ENCODE measurements around the gene RENBP. TPM values are rescaled to one million over a fixed set of nuclear protein-coding genes. Genes with fewer than 3 reads are reported as not detected.

Gene RENBP
- total and polyA plus RNA-seq, 9 of the 15 experiments (the other 6 are each of a cell fraction or from before 2014, with no cell fraction given): 0.07 to 14.8 (median 10.6) TPM; not detected in 1

DNA sequence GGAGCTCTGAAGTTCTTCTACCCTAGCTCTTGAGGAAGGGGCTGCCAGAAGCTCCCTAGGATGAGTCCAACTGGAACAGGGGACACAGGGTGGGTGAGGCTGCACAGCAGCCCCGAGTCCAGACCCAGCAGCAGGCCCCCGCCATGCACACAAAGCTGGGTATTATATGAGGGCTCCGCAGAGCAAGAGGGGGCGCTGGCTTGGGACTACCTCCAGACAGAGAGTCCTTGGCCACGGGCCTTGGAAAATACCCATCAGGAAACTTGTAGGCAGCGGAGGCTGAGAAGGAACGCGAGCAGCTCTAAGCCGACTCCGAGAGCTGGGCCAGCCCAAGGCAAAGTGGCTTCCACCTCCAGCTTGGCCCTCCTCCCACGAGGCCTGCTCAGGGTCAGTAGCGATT is 19.1 kb upstream of the RENBP start:
- DNase-seq (ENCODE audit: extremely low read depth in 1 of 4, low spot score in 3 of 4): no peak
- no peak overlapping the region for H3K4me2 ChIP-seq (ENCODE audit: insufficient read depth, low read length)
- H2AFZ ChIP-seq (ENCODE audit: low read depth, low read length): no peak overlapping the region
- CTCF ChIA-PET (ENCODE audit: low intra/inter-chr PET ratio): no interaction called here
- POLR2A ChIA-PET: interaction anchor here (0.7 to 1.3 kb wide), 2 partner anchors 14 to 88 kb away, joined by 3 read pairs; no protein-coding TSS in a partner anchor
- peaks cover 97% of the 10 kb centered on the region; the same call in 2 of the 3 replicates for H3K36me3 ChIP-seq (ENCODE audit: control insufficient read depth, insufficient read depth, low read length)
- in situ Hi-C loops (cut with MboI) (no loop called here), intact Hi-C loops (cut with micrococcal nuclease) (no loop called here)
- no peaks in the 10 kb centered on the region for H3K27me3 ChIP-seq (ENCODE audit: control insufficient read depth in 2 of 2, insufficient read depth in 2 of 2, low read length in 2 of 2)
- no TSS peak for BruUV-seq (replicated peaks)
- no peak overlapping the region for H3K4me3 ChIP-seq
- peaks cover 63% of the 10 kb centered on the region for H3K79me2 ChIP-seq (ENCODE audit: control insufficient read depth, insufficient read depth, low read length)
- H3K27ac ChIP-seq (ENCODE audit: extremely low read depth, low read depth, low read length): no peak overlapping the region
- no peaks in the 10 kb centered on the region for H3K9me3 ChIP-seq (replicated peaks; ENCODE audit: control insufficient read depth, insufficient read depth, low read depth, low read length)
- TF ChIP-seq ZNF282 (CRISPR knock-in tag; IDR thresholded peaks at IDR 0.05) (no peak), ARNT (IDR thresholded peaks at IDR 0.05) (no peak), EP400 (IDR thresholded peaks at IDR 0.05) (no peak), POLR2G (IDR thresholded peaks at IDR 0.05; ENCODE audit: low read depth, low read length) (peak; percentile 14; the same call in 1 of the 2 replicates), RBFOX2 (IDR thresholded peaks at IDR 0.05; ENCODE audit: low read depth, low read length) (peak; percentile 24; the same call in 1 of the 2 replicates), MTA2 (IDR thresholded peaks at IDR 0.05; ENCODE audit: low read depth) (no peak)
- TF ChIP-seq, protein P1, sequence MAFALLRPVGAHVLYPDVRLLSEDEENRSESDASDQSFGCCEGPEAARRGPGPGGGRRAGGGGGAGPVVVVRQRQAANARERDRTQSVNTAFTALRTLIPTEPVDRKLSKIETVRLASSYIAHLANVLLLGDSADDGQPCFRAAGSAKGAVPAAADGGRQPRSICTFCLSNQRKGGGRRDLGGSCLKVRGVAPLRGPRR (CRISPR knock-in tag; IDR thresholded peaks at IDR 0.05): no peak
- peaks cover 40% of the 10 kb centered on the region for H4K20me1 ChIP-seq (replicated peaks; ENCODE audit: control insufficient read depth, insufficient read depth, low read length)
- FAIRE-seq: no peak
- H3K9ac ChIP-seq (ENCODE audit: insufficient read depth in 1 of 2, low read depth in 2 of 2, low read length in 2 of 2): no peak overlapping the region; a peak in 1 of 4 replicates
- H3K4me1 ChIP-seq (replicated peaks in 1 of 2; ENCODE audit: control insufficient read depth in 2 of 2, insufficient read depth in 2 of 2, low read length in 2 of 2): peaks cover 24 to 35% of the 10 kb centered on the region in 2 experiments
- H3K9me1 ChIP-seq (ENCODE audit: control insufficient read depth, insufficient read depth, low read length): peaks cover 5% of the 10 kb centered on the region
- WGBS (ENCODE audit: insufficient coverage, low coverage, missing lambda C conversion rate): 96% methylated on average over 9 of the region's 12 CpGs
- ATAC-seq: no peak
